PFSK-1 (cell line): Measurements from ENCODE around the gene ADAM15.

Experiments
- FOXP2 ChIP-seq: optimal IDR thresholded peaks from 2 replicates; pipeline ENCODE3; 2011; ENCODE audit warnings: borderline replicate concordance, control low read depth, inconsistent platforms; ENCODE audit not compliant: insufficient read depth; ENCODE audit errors: extremely low read length, extremely low read depth
- POLR2AphosphoS5 ChIP-seq: IDR thresholded peaks from 2 replicates; pipeline ENCODE4 v1.6.1; 2012; ENCODE audit warnings: low read depth, mild to moderate bottlenecking, control low read depth, low read length, moderate library complexity
- REST ChIP-seq, 2 experiments: IDR thresholded peaks; 2 replicates each; pipeline versions ENCODE4 v1.6.1 to v1.8.0; 2011 to 2012; ENCODE audit warnings: low read depth in 2 of 2, low read length in 2 of 2, control low read depth in 1 of 2, inconsistent platforms in 1 of 2, mild to moderate bottlenecking in 1 of 2, moderate library complexity in 1 of 2; ENCODE audit not compliant: insufficient read depth in 1 of 2
- SIN3A ChIP-seq: IDR thresholded peaks from 2 replicates; pipeline ENCODE4 v1.6.1; 2012; ENCODE audit warnings: mild to moderate bottlenecking, low read length, moderate library complexity, borderline replicate concordance; ENCODE audit not compliant: insufficient read depth
- TAF1 ChIP-seq: IDR thresholded peaks from 2 replicates; pipeline ENCODE4 v1.6.1; 2012; ENCODE audit warnings: low read length, control low read depth, borderline replicate concordance; ENCODE audit not compliant: insufficient read depth

The ADAM15 gene

GRCh38 chr1:155043793-155044192 is 7.3 kb upstream of the ADAM15 start:
- no peak for TF ChIP-seq FOXP2
- TF ChIP-seq REST (IDR thresholded peaks at IDR 0.05; ENCODE audit: insufficient read depth in 1 of 2, low read depth in 2 of 2, low read length in 2 of 2) = no peak
- no peak for TF ChIP-seq SIN3A
- no peak for TF ChIP-seq TAF1
- TF ChIP-seq POLR2AphosphoS5 = no peak

- TF ChIP-seq SIN3A = no peak
- no peak for TF ChIP-seq TAF1
- no peak for TF ChIP-seq FOXP2
- TF ChIP-seq POLR2AphosphoS5 = no peak
- TF ChIP-seq REST (IDR thresholded peaks at IDR 0.05; ENCODE audit: insufficient read depth in 1 of 2, low read depth in 2 of 2, low read length in 2 of 2) = no peak
Observed at GRCh38 chr1:155044365-155044764, 6.8 kb upstream of the ADAM15 start.

- TF ChIP-seq REST (IDR thresholded peaks at IDR 0.05; ENCODE audit: insufficient read depth in 1 of 2, low read depth in 2 of 2, low read length in 2 of 2) (no peak), SIN3A (no peak), TAF1 (no peak), FOXP2 (no peak), POLR2AphosphoS5 (no peak)
Observed at GRCh38 chr1:155044812-155045657, 6.1 kb upstream of the ADAM15 start.

GRCh38 chr1:155048449-155049334 is 2.4 kb upstream of the ADAM15 start:
- no peak for TF ChIP-seq POLR2AphosphoS5
- TF ChIP-seq FOXP2 = no peak
- TF ChIP-seq TAF1 = no peak
- no peak for TF ChIP-seq SIN3A
- TF ChIP-seq REST (IDR thresholded peaks at IDR 0.05; ENCODE audit: insufficient read depth in 1 of 2, low read depth in 2 of 2, low read length in 2 of 2) = no peak
